GM12875 (cell line): ENCODE measurements around the gene BMP10.

Experiments used
- H3K4me3 ChIP-seq: one replicate; pipeline ENCODE4 v1.5.1; 2011; ENCODE audit warnings: low read depth, low read length, control low read depth
- CTCF ChIP-seq: IDR thresholded peaks from 2 replicates; pipeline ENCODE4 v1.5.1; 2011; ENCODE audit warnings: low read depth, mild to moderate bottlenecking, control low read depth, inconsistent platforms, low read length, moderate library complexity, borderline replicate concordance; ENCODE audit not compliant: insufficient read depth

BMP10 gene

GRCh38 chr2:68871159-68871764 is at the start of gene BMP10:
BMP10 (minus strand) TSS chr2:68871397; CDS start chr2:68871358, 39 bp downstream.
- no peak within 1 kb of the TSS for H3K4me3 ChIP-seq
- no peak for TF ChIP-seq CTCF

GRCh38 chr2:68920481-68921170 is 49.4 kb upstream of the BMP10 start:
- H3K4me3 ChIP-seq = no peak overlapping the region
- no peak for TF ChIP-seq CTCF

- TF ChIP-seq CTCF = no peak
These were observed 47.3 kb upstream of the BMP10 start for GRCh38 chr2:68918497-68918896.

GRCh38 chr2:68917034-68917718 is 46.0 kb upstream of the BMP10 start:
- no peak overlapping the region for H3K4me3 ChIP-seq
- no peak for TF ChIP-seq CTCF

More at GRCh38 chr2:68918497-68918896, 47.3 kb upstream of the BMP10 start:
- no peak overlapping the region for H3K4me3 ChIP-seq

- no peak for TF ChIP-seq CTCF
- no peak overlapping the region for H3K4me3 ChIP-seq
These were observed 45.0 kb upstream of the BMP10 start for GRCh38 chr2:68916226-68916625.

- TF ChIP-seq CTCF = no peak
- H3K4me3 ChIP-seq = no peak overlapping the region
These were observed 44.2 kb upstream of the BMP10 start for GRCh38 chr2:68915393-68915792.

- no peak overlapping the region for H3K4me3 ChIP-seq
- no peak for TF ChIP-seq CTCF
These were observed 42.2 kb upstream of the BMP10 start for GRCh38 chr2:68913359-68913758.
